ENCODE data around the gene PTPRD.

GRCh38 chr9:10651012-10651411 is 38.2 kb upstream of the PTPRD start:
- TF ChIP-seq POLR2A (IDR thresholded peaks at IDR 0.05) = no peak
- TF ChIP-seq, protein P1, sequence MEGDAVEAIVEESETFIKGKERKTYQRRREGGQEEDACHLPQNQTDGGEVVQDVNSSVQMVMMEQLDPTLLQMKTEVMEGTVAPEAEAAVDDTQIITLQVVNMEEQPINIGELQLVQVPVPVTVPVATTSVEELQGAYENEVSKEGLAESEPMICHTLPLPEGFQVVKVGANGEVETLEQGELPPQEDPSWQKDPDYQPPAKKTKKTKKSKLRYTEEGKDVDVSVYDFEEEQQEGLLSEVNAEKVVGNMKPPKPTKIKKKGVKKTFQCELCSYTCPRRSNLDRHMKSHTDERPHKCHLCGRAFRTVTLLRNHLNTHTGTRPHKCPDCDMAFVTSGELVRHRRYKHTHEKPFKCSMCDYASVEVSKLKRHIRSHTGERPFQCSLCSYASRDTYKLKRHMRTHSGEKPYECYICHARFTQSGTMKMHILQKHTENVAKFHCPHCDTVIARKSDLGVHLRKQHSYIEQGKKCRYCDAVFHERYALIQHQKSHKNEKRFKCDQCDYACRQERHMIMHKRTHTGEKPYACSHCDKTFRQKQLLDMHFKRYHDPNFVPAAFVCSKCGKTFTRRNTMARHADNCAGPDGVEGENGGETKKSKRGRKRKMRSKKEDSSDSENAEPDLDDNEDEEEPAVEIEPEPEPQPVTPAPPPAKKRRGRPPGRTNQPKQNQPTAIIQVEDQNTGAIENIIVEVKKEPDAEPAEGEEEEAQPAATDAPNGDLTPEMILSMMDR (IDR thresholded peaks at IDR 0.05 in 4 of 5, conservative IDR thresholded peaks at IDR 0.05 in 1 of 5) = no peak
